Body of pancreas (tissue), 4 donors: ENCODE results near the gene DIS3. TPM values are rescaled to one million over a fixed set of nuclear protein-coding genes. Genes with fewer than 3 reads are reported as not detected.

ENCODE experiments used
- ATAC-seq: fragments of 150-250 bp; one replicate; pipeline ENCODE4 v1.9.1; 2016
- DNase-seq, 4 donors: peaks; one replicate each; pipeline ENCODE4 v3.0.0-alpha.2; 2019
- H3K27ac ChIP-seq, 4 donors: fragments of 200-600 bp; sonication (generic); 1 replicate in 3 of 4; 2 replicates in 1 of 4; pipeline versions ENCODE4 v1.5.1 to v1.6.1; 2016 to 2019; ENCODE audit warnings: mild to moderate bottlenecking in 1 of 4, mixed read lengths in 1 of 4, moderate library complexity in 1 of 4
- H3K27me3 ChIP-seq, 2 donors: fragments of 200-600 bp; sonication (generic); one replicate each; pipeline ENCODE4 v1.6.0; 2016; ENCODE audit warnings: mild to moderate bottlenecking in 1 of 2
- H3K36me3 ChIP-seq, 2 donors: fragments of 200-600 bp; sonication (generic); replicated peaks in 1 of 2; 2 replicates each; pipeline ENCODE4 v1.5.1; 2016; ENCODE audit warnings: low read depth in 2 of 2; ENCODE audit not compliant: insufficient read depth in 1 of 2
- H3K4me1 ChIP-seq: fragments of 200-600 bp; sonication (generic); one replicate; pipeline ENCODE4 v1.6.0; 2016
- H3K4me3 ChIP-seq, 2 donors: fragments of 200-600 bp; sonication (generic); 1 replicate in 1 of 2; 2 replicates in 1 of 2; pipeline ENCODE4 v1.5.1; 2016 to 2019
- H3K9me3 ChIP-seq, 3 donors: fragments of 200-600 bp; sonication (generic); 1 replicate in 2 of 3; 2 replicates in 1 of 3; pipeline ENCODE4 v1.5.1; 2016
- CTCF ChIP-seq, 7 experiments: fragments of 450-650 bp in 4 of 7; fragments of 200-600 bp in 3 of 7; sonication (generic) in 3 of 7; IDR thresholded peaks; one replicate each; pipeline ENCODE4 v1.5.1; 2016 to 2019; ENCODE audit warnings: antibody characterized with exemption in 7 of 7
- POLR2A ChIP-seq, 3 donors: fragments of 450-650 bp; IDR thresholded peaks; one replicate each; pipeline ENCODE4 v1.6.1; 2016; ENCODE audit warnings: antibody characterized with exemption in 3 of 3, mild to moderate bottlenecking in 2 of 3
- WGBS, 2 donors: methylation state at CpG; one replicate each; pipeline ENCODE4 v1.1.5; 2017; 5-methylcytosine and 5-hydroxymethylcytosine counted together
- intact Hi-C: fragments of 100-400 bp; cut with DNase I; formaldehyde crosslinking; loops from one replicate; pipeline ENCODE4 v1.15.1; 2023
- total RNA-seq, 2 donors: library from RNA; depleted of rRNA; stranded (reverse); fragments of >200 nt; gene quantifications; one replicate each; pipeline ENCODE4 v1.1.0, GENCODE V29; 2016

DIS3 gene, protein sequence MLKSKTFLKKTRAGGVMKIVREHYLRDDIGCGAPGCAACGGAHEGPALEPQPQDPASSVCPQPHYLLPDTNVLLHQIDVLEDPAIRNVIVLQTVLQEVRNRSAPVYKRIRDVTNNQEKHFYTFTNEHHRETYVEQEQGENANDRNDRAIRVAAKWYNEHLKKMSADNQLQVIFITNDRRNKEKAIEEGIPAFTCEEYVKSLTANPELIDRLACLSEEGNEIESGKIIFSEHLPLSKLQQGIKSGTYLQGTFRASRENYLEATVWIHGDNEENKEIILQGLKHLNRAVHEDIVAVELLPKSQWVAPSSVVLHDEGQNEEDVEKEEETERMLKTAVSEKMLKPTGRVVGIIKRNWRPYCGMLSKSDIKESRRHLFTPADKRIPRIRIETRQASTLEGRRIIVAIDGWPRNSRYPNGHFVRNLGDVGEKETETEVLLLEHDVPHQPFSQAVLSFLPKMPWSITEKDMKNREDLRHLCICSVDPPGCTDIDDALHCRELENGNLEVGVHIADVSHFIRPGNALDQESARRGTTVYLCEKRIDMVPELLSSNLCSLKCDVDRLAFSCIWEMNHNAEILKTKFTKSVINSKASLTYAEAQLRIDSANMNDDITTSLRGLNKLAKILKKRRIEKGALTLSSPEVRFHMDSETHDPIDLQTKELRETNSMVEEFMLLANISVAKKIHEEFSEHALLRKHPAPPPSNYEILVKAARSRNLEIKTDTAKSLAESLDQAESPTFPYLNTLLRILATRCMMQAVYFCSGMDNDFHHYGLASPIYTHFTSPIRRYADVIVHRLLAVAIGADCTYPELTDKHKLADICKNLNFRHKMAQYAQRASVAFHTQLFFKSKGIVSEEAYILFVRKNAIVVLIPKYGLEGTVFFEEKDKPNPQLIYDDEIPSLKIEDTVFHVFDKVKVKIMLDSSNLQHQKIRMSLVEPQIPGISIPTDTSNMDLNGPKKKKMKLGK
- total RNA-seq, result 10 to 100 TPM in 1 of 2 donors, 1 to 10 TPM in 1; 7.9 to 10.1 TPM

DNA sequence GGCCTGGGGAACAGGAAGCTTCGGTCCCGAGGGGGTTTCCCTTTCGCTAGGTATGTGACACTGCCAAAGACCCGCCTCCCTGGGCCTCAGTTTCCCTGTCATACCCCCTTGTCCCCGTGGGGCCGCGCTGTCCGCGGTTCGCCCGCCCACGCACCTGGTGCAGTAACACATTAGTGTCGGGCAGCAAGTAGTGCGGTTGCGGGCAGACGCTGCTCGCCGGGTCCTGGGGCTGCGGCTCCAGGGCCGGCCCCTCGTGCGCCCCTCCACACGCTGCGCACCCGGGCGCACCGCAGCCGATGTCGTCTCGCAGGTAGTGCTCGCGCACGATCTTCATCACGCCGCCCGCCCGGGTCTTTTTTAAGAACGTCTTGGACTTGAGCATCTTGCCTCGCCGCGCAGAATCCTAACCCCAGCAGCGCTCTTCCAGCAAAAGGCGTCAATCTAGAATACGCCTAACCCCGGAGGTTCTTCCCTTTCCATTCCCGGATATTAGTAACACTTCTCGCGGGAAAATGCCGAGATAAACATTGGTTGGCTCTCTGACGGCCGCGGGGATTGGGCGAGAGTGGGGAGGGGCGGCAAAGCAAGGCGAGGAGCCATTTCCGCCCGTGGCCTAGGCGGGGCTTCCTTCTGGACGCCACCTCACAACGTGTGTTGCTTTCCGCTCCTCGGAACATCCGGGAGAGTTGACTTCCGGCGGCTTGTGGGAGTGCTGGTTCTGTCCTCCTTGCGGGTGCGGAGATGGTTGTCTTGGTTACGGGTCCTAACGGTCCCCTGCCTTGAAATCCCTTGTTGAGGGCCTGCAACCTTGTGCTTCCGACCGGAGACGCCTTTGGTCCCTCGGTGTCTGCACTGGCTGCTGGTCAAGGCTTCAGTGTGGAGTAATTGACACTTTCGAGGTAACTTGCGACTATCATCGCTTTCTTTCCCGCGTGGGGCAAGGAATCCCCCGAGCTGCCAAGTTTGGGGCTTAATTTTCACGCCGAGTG is at the start of gene DIS3, which contains the start of gene PIBF1:
Gene DIS3 (minus strand): TSS at position 450 of the 989 bp plus-strand sequence. CDS start 68 bp downstream, at position 382.
Gene PIBF1 (plus strand): TSS at position 683 of the 989 bp plus-strand sequence. CDS start 1,337 bp downstream, outside the sequence.
- Histone ChIP-seq H3K27ac (peak within 1 kb of the TSS; percentile 51 to 93 (median 83)), H3K4me3 (peak within 1 kb of the TSS; percentile 85 to 98), H3K4me1 (peaks cover 28% of the 10 kb centered on the region), H3K27me3 (no peaks in the 10 kb centered on the region), H3K9me3 (no peaks in the 10 kb centered on the region), H3K36me3 (peaks cover 0 to 10% of the 10 kb centered on the region in 2 donors)
- WGBS, 2 donors, result 0% methylated on average over 20 to 81 of the region's 81 CpGs
- peak; percentile 100 for ATAC-seq
- peak; percentile 96 to 98 (median 97) for DNase-seq
- intact Hi-C loops, result no loop called here
- peak in 1 of 7 experiments; percentile 18 for TF ChIP-seq CTCF (IDR thresholded peaks at IDR 0.05)
- TF ChIP-seq POLR2A (IDR thresholded peaks at IDR 0.05), result peak; percentile 68 to 93 (median 90)

DNA sequence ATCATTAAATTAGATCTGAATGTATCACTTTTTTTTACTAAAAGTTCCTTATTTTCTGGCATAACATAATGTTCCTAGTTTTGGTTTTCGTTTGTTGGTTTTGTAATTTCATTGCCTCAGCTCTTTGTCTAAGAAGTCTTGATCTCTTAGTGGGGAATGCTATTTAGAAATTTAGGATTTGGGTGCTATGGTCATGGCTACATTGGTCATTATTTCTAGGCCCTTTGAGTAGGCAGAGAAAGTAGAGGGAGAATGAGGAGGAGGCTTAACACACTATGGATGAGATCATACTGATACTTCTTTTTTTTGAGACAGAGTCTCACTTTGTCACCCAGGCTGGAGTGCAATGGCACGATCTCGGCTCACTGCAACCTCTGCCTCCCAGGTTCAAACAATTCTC is 42.0 kb upstream of the DIS3 start:
- H3K4me1 ChIP-seq, result no peaks in the 10 kb centered on the region
- no peaks in the 10 kb centered on the region for H3K36me3 ChIP-seq
- intact Hi-C loops, result no loop called here
- H3K9me3 ChIP-seq, result no peaks in the 10 kb centered on the region
- no peak for TF ChIP-seq CTCF (IDR thresholded peaks at IDR 0.05)
- TF ChIP-seq POLR2A (IDR thresholded peaks at IDR 0.05), result no peak
- WGBS, 2 donors, result 87 to 92% methylated on average over 3 of the region's 3 CpGs
- no peak overlapping the region for H3K27ac ChIP-seq
- no peak for ATAC-seq
- no peaks in the 10 kb centered on the region for H3K27me3 ChIP-seq
- no peak overlapping the region for H3K4me3 ChIP-seq
- no peak for DNase-seq

DNA sequence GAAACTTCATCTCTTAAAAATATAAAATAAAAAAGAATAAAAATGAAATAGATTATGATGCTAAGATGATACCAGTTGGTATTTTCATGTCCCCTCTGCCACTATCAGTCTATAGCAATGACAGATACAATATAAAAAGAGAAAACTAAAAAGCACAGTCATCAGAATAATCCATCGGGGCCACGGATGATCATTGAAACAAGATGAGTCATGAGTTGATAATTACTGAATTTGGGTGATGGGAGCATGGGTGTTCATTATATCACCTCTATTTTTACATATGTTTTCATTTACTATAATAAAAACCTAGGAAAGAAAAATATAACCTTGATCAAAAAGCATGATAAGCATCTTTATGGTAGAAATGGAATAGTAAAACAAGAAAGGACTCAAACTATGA is 41.4 kb upstream of the DIS3 start:
- 86 to 95% methylated on average over 2 of the region's 2 CpGs for WGBS, 2 donors
- no peak for TF ChIP-seq CTCF (IDR thresholded peaks at IDR 0.05)
- no peak for TF ChIP-seq POLR2A (IDR thresholded peaks at IDR 0.05)
- H3K4me1 ChIP-seq, result no peaks in the 10 kb centered on the region
- no peak overlapping the region for H3K27ac ChIP-seq
- intact Hi-C loops, result no loop called here
- H3K9me3 ChIP-seq, result no peaks in the 10 kb centered on the region
- H3K27me3 ChIP-seq, result no peaks in the 10 kb centered on the region
- ATAC-seq (no peak), DNase-seq (no peak)
- no peaks in the 10 kb centered on the region for H3K36me3 ChIP-seq
- no peak overlapping the region for H3K4me3 ChIP-seq

- intact Hi-C loops, result no loop called here
- TF ChIP-seq POLR2A (IDR thresholded peaks at IDR 0.05) (no peak), CTCF (IDR thresholded peaks at IDR 0.05) (no peak)
- WGBS, 2 donors, result 47 to 49% methylated on average over 1 of the region's 1 CpG
- Histone ChIP-seq H3K4me3 (no peak overlapping the region), H3K9me3 (no peaks in the 10 kb centered on the region), H3K4me1 (no peaks in the 10 kb centered on the region), H3K27me3 (no peaks in the 10 kb centered on the region), H3K27ac (no peak overlapping the region), H3K36me3 (no peaks in the 10 kb centered on the region)
- no peak for DNase-seq
- ATAC-seq, result no peak
Observed at GRCh38 chr13:72820898-72821279, 39.2 kb upstream of the DIS3 start.
